Hematopoietic multipotent progenitor cell treated with erythropoietin and hydrocortisone succinate and interleukin-3 and kit ligand, for 4 days (in vitro differentiated cells): Measurements from ENCODE around the gene DCUN1D2.

ENCODE experiments used
- DNase-seq: peaks from one replicate; pipeline ENCODE4 v3.0.0-alpha.2; 2015

Gene DCUN1D2

DNA sequence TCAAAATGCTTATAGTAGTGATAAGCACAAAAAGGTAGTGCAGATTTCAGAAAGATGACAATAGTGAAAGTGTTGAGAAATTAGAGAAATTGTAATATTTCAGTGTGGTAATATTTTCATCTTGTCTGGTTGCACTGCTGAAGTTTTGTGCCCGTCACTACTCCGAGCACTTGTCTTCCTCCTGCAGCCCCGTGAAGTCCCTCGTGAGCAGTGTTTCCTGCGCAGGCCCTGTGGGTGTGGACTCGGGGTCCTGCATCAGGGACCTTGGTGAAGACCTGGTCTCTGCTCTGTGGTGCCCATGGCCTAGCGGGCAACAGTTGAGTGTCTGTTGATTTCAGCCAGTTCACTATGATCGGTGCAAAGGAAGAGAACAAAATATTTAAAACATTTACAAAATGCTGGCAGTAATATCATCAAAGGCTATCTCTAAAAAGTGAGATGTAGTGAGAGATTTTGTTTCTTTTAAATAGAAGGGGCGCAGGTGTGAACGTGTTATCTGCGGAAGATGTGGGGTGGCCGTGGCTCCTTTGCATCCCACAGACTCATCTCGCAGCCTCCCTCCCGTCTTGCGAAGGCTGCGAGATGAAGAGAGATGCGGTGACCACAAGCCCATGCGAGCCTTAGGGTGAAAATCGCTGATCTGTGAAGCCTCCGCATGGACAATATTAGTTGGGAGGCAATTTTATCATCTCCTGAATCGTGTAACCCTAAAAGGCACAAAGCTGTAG is 27.7 kb upstream of the DCUN1D2 start:
- DNase-seq = no peak

DNA sequence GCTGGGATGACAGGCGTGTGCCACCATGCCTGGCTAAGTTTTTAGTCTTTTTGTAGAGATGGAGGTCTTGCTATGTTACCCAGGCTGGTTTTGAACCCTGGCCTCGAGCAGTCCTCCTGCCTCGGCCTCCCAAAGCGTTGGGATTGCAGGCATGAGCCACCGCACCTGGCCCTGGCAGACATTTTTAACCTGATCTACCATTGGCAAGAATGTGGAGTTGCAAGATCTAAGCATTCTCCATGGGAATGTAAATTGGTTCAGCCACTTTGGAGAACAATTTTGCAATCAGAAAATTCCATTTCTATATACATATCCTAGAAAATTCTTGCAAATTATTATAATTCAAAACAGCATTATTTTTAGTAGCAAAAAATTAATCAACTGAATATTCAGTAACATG is 24.3 kb upstream of the DCUN1D2 start:
- DNase-seq = no peak

DNA sequence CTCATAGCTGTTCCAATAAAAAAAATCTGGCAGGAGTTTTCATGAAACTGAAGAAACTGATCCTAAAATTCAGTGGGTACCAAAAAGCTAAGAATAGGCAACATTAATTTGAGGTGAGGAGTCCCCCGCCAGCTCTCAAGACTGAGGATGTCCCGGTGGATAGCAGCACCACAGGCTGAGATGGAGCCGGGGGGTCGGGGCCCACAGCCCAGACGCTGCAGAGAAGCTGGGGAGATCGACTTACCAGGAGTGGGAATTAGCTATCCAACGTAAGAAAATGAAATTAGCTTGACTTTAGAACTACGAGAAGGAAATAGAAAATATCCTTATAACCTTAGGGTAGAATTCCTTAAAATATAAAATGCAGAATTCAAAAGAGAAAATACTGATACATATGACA is 23.2 kb upstream of the DCUN1D2 start:
- DNase-seq = no peak

DNA sequence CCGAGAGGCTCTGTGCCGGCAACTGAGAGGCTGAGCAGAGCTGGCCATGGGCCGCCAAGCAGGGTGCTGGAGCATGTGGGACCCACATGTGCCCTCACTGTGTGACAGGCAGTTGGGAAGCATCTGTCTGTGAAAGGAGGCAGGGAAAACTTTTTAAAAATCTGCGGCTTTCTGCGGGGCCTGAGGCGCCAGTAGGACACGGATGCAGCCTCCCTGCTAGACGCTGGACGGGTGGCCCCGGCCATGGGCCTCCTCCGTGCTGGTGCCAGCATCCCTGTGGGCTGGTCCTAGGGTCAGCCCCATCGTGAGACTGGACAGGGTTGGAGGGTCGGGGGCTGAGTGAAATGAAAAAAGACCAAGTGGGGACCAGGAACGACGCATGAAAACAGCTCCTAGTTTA is 20.9 kb upstream of the DCUN1D2 start:
- no peak for DNase-seq

DNA sequence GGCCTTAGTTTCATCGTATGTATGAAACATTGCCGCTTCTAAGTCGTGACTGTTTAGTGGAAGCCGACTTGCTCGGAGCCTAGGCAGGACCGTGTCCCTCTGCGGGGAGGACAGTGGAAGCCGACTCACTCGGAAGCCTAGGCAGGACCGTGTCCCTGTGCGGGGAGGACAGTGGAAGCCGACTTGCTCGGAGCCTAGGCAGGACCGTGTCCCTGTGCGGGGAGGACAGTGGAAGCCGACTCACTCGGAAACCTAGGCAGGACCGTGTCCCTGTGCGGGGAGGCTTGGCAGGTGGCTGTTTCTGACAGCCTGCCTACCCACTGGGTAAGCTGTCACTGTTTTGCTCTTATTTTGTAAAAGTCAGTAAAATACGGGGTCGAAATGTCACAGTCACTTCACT is 20.4 kb upstream of the DCUN1D2 start:
- no peak for DNase-seq

DNA sequence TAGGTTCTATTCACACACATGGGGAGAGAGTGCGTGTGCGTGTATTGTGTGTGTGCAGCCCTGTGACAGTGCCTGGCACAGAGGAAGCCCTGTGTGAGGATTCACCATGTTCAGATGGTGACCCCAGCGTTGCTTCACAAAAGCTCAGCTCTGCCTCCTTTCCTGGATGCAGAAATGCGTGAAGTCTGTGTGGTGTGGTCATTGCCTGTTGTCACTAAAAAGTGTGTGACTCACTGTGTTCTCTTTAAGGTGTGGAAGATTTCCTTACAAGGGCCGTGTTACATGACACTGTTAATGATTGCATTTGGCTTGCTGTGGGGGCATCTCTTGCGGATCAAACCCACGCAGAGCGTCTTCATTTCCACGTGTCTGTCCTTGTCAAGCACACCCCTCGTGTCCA is 19.5 kb upstream of the DCUN1D2 start:
- no peak for DNase-seq

DNA sequence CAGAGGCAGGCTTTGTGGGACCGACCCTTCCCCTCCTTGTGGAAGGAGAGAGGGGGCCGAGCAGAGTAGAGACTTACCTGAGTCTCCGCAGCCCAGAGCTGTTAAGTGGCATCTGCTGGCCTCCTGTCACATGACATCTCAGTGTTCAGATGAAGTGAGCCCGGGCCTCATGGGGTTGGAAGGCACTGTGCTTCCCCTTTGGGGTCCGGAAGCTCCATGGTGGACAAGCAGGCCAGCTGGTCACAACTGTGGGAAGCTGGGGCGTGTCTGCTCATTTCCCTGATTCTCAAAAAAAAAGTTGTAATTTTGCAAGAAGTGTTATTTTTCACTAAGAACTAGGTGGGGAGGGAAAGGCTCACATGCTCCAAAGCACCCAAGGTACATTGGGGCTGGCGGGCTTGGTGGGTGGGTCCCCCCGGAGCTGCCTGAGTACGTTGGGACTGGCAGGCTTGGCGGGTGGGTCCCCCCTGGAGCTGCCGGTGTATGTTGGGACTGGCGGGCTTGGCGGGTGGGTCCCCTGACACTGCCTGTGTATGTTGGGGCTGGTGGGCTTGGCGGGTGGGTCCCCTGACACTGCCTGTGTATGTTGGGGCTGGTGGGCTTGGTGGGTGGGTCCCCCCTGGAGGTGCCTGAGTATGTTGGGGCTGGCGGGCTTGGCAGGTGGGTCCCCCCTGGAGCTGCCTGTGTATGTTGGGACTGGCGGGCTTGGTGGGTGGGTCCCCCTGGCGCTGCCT is 18.2 kb upstream of the DCUN1D2 start:
- DNase-seq = no peak

DNA sequence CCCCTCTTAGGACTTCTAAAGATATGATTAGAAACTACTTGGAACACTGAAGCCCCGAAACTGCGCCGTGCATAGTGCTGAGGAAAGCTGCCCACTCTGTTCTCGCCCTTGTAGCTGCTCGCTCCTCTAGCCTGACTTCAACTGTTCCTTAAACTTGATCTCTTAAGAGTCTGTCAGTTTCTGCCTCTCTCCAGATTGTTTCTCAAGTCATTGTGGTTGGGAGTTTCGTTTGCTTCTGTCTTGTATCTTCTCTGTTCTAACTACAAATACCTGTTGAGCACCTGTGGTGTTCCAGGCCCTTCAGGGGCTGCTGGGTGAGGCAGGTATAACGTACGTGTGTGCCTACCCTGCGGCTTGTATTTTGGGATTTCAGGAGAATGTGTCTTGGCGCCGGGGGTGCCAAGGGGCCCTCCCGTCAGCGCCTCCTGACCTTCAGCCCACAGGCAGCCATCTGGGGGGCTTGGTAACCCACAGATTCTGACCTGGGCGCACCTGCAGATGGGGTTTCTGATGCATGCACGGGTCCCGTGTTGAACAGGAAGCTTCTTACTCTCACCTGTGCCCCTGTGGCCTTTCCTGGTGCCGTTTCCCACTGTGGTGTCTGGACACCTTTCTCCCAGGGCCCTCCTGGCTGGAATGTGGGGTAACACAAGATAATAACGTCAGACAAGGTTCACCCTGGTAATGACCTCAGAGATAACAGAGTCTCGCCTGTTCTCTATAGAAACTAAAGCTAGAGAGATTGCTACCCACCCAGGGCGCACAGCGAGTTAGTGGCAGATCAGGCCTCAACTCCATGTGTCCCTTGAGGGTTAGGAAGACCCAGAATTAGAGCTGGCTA is 17.2 kb upstream of the DCUN1D2 start:
- DNase-seq = peak; percentile 48

DNA sequence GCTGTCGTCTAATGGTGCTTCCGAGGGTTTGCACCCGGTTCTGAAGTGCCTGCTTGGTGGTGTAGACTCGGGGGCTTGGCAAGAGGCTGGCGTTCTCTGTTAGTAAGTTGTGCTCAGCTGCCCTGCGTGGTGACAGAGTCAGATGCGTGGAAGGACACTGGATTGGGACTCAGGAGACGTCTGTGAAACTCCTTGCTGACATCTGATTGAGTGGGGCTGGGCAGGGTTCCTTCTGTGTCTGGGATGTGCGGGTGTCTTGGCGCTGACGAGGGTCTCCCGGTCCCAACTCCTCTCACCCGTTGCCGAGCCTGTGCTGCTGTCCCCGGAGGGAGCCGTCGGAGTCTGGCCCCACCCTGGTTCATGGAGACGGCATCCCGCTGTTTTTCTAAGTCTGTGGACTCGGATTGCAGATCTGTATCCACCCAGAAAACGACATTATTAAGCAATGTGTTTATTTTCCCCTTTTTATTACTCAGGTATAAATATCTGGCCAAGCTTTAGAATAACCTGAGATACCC is 16.4 kb upstream of the DCUN1D2 start:
- no peak for DNase-seq

DNA sequence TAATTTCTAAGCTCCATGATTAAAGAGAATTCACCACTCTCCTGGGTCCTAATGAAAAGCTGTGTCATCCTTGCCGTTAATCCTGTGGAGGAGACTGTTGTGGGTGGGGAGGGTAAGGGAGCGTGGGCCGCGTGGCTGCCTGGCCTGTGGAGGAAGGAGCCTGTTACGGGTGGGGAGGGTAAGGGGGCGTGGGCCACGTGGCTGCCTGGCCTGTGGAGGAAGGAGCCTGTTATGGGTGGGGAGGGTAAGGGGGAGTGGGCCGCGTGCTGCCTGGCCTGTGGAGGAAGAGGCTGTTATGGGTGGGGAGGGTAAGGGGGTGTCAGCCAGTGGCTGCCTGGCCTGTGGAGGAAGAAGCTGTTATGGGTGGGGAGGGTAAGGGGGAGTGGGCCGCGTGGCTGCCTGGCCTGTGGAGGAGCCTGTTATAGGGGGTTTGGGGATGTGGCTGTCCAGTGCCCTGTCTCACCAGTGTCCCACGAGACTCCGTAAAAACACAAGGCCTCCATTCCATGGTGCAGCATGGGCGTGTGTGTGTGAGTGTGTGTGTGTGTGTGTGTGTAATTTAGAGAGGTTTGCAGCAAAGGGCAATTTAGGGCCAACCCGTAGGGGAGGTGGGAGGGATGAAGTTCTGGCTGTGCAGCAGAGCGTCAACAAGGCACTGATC is 15.6 kb upstream of the DCUN1D2 start:
- DNase-seq = peak; percentile 76

DNA sequence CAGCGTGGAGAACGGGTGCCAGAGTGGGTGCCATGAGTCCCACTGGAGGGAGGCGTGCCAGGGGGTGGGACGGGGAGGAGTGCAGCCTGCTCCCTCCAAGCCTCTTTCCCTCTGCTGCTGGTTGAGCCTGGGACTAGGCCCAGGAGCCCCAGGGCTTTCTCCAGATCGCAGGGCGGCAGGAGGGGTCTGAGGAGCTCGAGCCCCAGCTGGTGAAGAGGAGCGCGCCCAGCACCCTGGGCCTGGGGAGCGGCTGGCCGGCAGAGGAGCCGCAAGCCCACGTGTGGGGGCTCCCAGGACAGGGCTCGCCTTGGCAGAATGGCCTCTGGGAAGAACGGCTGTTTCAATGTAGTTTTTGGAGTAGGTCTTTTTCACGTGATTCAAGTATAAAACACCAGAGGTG is 12.2 kb upstream of the DCUN1D2 start:
- no peak for DNase-seq

DNA sequence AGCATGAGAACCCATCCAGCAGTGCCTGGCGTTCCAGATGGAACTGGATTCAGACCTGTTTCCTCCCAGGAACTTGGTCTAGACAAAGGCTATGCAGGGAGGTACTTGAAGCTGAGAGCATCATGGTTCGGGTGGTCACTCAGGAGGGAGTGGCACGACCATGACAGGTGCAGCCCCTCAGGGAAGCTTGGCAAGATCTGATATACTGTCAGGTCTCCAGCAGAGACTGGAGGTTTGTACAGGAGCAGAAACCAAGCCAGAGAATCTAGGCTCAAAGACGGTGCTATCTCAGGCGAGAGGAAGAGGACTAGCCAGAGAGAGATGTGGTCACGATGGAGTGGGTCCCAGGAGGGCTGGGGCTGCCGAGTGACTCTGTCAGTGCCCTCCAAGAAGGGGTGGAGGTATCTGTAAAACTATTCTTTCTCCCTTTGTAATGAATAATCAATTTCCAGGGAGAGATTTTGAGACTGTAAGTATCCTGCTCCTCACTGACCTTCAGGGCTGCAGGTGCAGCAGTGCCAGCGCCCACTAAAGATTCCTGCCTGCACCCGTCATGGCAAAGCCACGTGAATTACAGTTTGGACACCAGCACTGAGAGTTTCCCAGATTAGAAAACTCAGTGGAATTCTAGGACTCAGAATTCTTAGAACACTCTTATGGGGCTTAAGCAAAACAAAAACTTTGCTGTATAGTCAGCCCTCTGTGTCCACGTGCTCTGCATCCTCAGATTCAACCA is 10.2 kb upstream of the DCUN1D2 start:
- no peak for DNase-seq

DNA sequence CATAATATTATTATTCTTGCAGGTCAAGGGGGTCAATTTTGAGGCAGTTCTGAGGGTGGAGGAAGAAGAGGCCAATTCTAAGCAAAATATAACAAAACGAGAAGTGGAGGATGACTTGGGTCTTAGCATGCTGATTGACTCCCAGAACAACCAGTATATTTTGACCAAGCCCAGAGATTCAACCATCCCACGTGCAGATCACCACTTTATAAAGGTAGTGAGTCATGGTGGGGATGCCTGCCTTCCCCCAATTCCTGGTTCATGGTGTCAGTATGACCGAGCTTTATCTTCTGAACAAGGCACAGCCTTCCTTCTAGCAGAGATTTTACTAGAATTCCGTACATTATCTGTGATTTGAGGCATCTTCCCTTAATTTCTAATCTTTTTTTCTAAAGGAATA is 9.4 kb upstream of the DCUN1D2 start:
- DNase-seq = no peak

DNA sequence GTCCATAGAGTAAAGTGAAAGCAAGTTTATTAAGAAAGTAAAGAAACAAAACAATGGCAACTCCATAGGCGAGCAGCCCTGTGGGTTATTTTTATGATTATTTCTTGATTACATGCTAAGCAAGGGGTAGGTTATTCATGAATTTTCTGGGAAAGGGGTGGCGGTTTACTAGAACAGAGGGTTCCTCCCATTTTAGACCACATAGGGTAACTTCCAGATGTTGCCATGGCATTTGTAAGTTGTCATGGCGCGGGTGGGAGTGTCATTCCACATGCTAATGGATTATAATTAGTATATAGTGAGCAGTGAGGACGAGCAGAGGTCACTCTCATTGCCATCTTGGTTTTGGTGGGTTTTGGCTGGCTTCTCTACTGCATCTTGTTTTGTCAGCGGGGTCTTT is 8.4 kb upstream of the DCUN1D2 start:
- DNase-seq = no peak

DNA sequence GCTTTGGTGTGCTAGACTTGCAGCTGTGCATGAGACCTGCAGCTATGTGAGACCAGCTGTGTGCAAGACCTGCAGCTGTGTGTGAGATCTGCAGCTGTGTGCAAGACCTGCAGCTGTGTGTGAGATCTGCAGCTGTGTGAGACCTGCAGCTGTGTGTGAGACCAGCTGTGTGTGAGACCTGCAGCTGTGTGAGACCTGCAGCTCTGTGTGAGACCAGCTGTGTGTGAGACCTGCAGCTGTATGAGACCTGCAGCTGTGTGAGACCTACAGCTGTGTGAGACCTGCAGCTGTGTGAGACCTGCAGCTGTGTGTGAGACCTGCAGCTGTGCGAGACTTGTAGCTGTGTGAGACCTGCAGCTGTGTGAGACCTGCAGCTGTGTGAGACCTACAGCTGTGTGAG is 6.7 kb upstream of the DCUN1D2 start:
- no peak for DNase-seq

DNA sequence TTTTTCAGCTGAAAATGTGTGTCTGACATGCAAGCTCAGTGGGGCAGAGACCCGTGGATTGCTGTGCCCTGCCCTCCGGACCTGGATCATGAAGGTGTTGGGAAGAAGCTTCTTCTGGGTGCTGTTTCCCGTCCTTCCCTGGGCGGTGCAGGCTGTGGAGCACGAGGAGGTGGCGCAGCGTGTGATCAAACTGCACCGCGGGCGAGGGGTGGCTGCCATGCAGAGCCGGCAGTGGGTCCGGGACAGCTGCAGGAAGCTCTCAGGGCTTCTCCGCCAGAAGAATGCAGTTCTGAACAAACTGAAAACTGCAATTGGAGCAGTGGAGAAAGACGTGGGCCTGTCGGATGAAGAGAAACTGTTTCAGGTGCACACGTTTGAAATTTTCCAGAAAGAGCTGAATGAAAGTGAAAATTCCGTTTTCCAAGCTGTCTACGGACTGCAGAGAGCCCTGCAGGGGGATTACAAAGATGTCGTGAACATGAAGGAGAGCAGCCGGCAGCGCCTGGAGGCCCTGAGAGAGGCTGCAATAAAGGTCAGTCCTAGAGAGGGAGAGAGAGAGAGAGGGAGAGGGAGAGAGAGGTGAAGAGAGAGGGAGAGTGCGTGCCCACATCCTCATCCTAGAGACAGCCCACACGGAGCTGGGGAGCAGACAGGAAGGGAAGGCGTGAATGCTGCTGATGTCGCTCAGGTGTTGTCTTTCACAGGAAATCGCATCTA is 5.1 kb upstream of the DCUN1D2 start:
- no peak for DNase-seq

DNA sequence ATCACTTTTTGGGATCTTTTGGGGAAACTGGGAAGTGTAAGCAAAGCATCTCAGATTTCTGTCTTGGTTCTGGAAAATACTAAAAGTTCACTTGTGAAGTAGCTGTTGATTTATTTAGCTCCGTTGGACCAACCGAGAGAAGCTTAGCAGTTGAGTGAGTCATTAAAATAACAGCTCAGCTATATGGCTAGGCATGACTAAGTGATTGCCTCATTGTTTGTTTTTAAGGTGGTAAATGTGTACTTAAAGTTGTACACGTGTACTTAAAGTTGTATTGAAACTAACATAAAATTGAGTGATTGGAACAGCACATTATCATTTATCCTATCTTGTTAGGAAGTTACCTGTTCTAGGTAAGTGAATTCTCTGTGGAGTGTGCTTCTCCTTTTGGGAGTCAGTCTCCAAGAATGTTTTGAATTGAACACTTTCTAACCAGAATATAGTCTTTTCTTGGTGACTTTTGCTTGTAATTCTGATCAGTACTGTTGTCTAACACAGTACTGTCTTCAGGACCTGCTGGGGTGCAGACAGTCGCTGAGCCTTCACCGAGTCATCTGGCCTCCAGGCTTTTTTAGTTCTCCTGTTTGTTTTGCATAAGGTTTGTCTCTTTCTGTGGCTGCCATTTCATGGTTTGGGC is 2.9 kb upstream of the DCUN1D2 start:
- DNase-seq = peak; percentile 72

DNA sequence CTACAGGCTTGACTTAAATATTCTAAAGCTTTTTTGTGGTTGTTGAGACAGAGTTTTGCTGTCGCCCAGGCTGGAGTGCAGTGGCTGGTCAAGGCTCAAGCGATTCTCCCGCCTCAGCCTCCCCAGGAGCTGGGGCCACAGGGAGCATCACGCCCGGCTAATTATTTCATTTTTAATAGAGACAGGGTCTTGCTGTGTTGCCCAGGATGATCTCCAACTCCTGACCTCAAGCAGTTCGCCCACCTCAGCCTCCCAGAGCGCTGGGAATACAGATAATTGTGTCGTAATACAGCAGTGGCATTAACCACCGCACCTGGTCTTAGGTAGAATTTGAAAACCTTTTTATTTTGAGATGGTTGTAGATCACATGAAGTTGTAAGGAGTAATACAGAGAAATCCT is 1.5 kb upstream of the DCUN1D2 start:
- no peak for DNase-seq

DNA sequence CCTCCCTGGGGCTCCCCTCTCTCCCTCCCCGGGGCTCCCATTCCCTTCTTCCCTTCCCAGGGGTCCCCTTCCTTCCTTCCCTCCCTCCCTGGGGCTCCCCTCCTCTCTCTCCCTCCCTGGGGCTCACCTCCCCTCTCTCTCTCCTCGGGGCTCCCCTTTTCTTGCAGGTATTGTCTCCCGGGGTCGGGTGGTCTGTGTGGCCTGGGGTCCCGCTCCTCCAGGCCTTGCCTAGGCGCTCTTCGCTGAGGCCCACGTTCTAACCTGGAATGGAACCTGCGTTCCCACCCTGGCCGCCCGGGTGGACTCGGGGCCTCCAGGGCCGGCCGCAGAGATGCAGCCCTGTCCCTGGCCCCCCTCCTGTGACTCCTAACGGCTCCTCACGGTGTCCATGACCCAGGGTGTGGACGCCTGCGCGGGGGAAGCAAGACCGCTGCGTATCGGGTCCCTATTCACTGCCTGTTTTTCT is 940 bp upstream of the DCUN1D2 start:
- peak; percentile 66 for DNase-seq

DNA sequence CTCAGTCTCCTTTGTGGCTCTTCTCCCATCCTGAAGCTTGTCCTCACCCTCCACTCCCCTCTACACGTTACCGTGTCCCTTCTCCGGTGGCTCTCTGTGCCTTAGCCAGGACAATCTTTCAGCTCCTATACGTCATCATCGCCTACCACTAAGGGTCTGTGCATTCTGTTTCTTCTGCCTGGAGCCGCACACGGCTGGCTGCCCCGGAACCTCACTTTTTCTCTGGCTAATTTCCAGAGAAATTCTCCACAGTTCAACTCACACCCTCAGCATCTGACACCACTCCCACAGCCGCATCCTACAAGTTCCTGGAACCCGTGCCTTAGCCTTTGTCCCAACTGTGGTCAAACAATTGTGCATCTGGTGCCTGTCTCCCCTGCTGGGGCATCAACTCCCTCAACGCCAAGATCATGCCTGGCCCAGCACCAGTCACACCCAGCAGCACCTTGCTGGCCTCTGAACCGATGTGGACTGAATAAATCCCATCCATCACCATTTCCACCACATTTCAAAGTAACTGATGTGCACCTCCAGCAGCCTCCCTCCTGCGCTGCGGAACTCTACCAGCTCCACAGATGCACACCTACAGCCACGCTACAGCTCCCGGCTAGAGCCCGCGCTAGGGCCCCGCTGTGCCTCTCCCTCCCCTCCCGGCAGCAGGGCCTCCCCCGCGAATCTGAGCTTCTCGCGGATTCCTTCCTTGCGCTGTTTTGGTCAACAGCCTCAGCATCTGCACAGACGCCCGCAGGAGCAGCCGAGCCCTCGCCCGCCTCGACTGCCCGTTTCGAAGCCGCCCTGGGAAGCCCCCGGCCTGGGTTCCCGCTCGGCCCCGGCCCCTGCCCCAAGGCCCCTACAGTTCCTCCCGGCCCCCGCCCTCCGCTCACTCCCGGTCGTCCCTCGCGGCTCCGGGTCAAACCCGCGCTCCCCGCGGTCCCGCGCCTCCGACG is 689 bp downstream of the DCUN1D2 start:
- DNase-seq = peak; percentile 49
